HepG2 (cell line): Measurements from ENCODE around the gene NUP62. TPM values are rescaled to one million over a fixed set of nuclear protein-coding genes. Genes with fewer than 3 reads are reported as not detected.

Experiments
- ATAC-seq: fragments of 200-7000 bp; cut with Tn5 transposase; 3 replicates; pipeline ENCODE4 v1.9.1; 2020; ENCODE audit warnings: mild to moderate bottlenecking, moderate library complexity
- BruUV-seq: library from RNA; stranded (reverse); fragments of 400-500 nt; replicated peaks from 2 replicates; lab custom pipeline; 2021; lab: Mats Ljungman, UMichigan
- CTCF ChIA-PET: fragments of 300-600 bp; formaldehyde crosslinking; extraction: SDS; loops from one replicate; lab custom pipeline; 2021; ENCODE audit warnings: low total read pairs, inconsistent platforms, low intra/inter-chr PET ratio; lab: Yijun Ruan, JAX
- POLR2A ChIA-PET: fragments of 350-600 bp; sonication (Branson Sonifier 250); formaldehyde crosslinking; loops from one replicate; lab custom pipeline; 2020; ENCODE audit warnings: antibody characterized with exemption, inconsistent platforms; lab: Yijun Ruan, JAX
- DNase-seq: peaks from one replicate; pipeline ENCODE4 v3.0.0-alpha.2; 2015; ENCODE audit warnings: low spot score
- FAIRE-seq: peaks from 3 replicates; lab custom pipeline; 2011; peaks lifted over from hg19 to GRCh38; lab: Jason Lieb, UNC
- H2AFZ ChIP-seq: one replicate; pipeline ENCODE4 v1.6.1; 2011; ENCODE audit warnings: low read length, inconsistent platforms
- H3K27ac ChIP-seq: fragments of 300-600 bp; 3 replicates; pipeline ENCODE4 v1.8.0; 2011; ENCODE audit warnings: mixed run types, mild to moderate bottlenecking, mixed read lengths, low read length, inconsistent platforms; ENCODE audit not compliant: insufficient read depth; ENCODE audit errors: extremely low read length
- H3K27me3 ChIP-seq, 2 experiments: fragments of 200-600 bp in 1 of 2; 2 replicates in 1 of 2; 3 replicates in 1 of 2; pipeline versions ENCODE4 v1.6.0 to v1.8.0; 2011; ENCODE audit warnings: low read length in 2 of 2, mild to moderate bottlenecking in 2 of 2, moderate library complexity in 2 of 2, inconsistent platforms in 1 of 2; ENCODE audit not compliant: insufficient read depth in 2 of 2, control insufficient read depth in 1 of 2
- H3K36me3 ChIP-seq, 2 experiments: fragments of 200-600 bp in 1 of 2; replicated peaks in 1 of 2; 2 replicates in 1 of 2; 3 replicates in 1 of 2; pipeline versions ENCODE4 v1.5.1 to v1.8.0; 2011; ENCODE audit warnings: low read length in 2 of 2, inconsistent platforms in 1 of 2; ENCODE audit not compliant: insufficient read depth in 2 of 2, control insufficient read depth in 1 of 2
- H3K4me1 ChIP-seq: 2 replicates; pipeline ENCODE4 v1.5.1; 2012; ENCODE audit warnings: low read length, inconsistent platforms; ENCODE audit not compliant: insufficient read depth
- H3K4me2 ChIP-seq: 2 replicates; pipeline ENCODE4 v1.6.0; 2011; ENCODE audit warnings: low read depth, low read length, inconsistent platforms
- H3K4me3 ChIP-seq, 3 experiments: fragments of 200-600 bp in 1 of 3; sonication (generic), shearing (Covaris generic) in 1 of 3; replicated peaks in 1 of 3; 2 replicates each; pipeline ENCODE4 v1.5.1; 2011 to 2016; ENCODE audit warnings: low read length in 3 of 3, inconsistent platforms in 2 of 3, low read depth in 2 of 3, mild to moderate bottlenecking in 2 of 3, control low read depth in 1 of 3, mixed read lengths in 1 of 3; ENCODE audit not compliant: insufficient read depth in 1 of 3
- H3K79me2 ChIP-seq: one replicate; pipeline ENCODE4 v1.6.1; 2011; ENCODE audit warnings: low read length, inconsistent platforms; ENCODE audit not compliant: insufficient read depth
- H3K9ac ChIP-seq: 2 replicates; pipeline ENCODE4 v1.6.0; 2011; ENCODE audit warnings: mild to moderate bottlenecking, low read depth, low read length, inconsistent platforms; ENCODE audit not compliant: insufficient read depth
- H3K9me3 ChIP-seq: 2 replicates; pipeline ENCODE4 v1.5.1; 2012; ENCODE audit warnings: mild to moderate bottlenecking, low read length
- H4K20me1 ChIP-seq: 2 replicates; pipeline ENCODE4 v1.6.0; 2011; ENCODE audit warnings: inconsistent platforms, mild to moderate bottlenecking, low read length, moderate library complexity; ENCODE audit not compliant: insufficient read depth
- AHR ChIP-seq: IDR thresholded peaks from 2 replicates; pipeline ENCODE4 v1.6.1; 2018; ENCODE audit warnings: missing genetic modification reagents, missing compliant biosample characterization
- ATF1 ChIP-seq: IDR thresholded peaks from 2 replicates; pipeline ENCODE4 v1.6.1; 2016; ENCODE audit warnings: mild to moderate bottlenecking, control low read depth
- ATRX ChIP-seq: sonication (generic); formaldehyde crosslinking; IDR thresholded peaks from 2 replicates; pipeline ENCODE4 v1.4.0; 2020; ENCODE audit warnings: missing genetic modification reagents, borderline replicate concordance
- DR1 ChIP-seq: sonication (generic); formaldehyde crosslinking; IDR thresholded peaks from 2 replicates; pipeline ENCODE4 v1.8.0; 2021; ENCODE audit warnings: mild to moderate bottlenecking, missing genetic modification reagents, inconsistent platforms
- EED ChIP-seq: sonication (generic); formaldehyde crosslinking; IDR thresholded peaks from 2 replicates; pipeline ENCODE4 v1.5.0; 2020; ENCODE audit warnings: mild to moderate bottlenecking, missing genetic modification reagents
- FOSL2 ChIP-seq: sonication (generic); formaldehyde crosslinking; IDR thresholded peaks from 2 replicates; pipeline ENCODE4 v1.4.0; 2020; ENCODE audit warnings: missing genetic modification reagents
- IRX3 ChIP-seq: sonication (generic); formaldehyde crosslinking; IDR thresholded peaks from 2 replicates; pipeline ENCODE4 v1.8.1; 2023; ENCODE audit warnings: mild to moderate bottlenecking, low read depth, missing genetic modification reagents, borderline replicate concordance
- NR2F1 ChIP-seq, 2 experiments: fragments of 450-650 bp in 1 of 2; formaldehyde crosslinking in 1 of 2; IDR thresholded peaks; 2 replicates each; pipeline versions ENCODE4 v1.5.0 to v1.6.1; 2016 to 2020; ENCODE audit warnings: mild to moderate bottlenecking in 1 of 2, missing compliant biosample characterization in 1 of 2, missing genetic modification reagents in 1 of 2, moderate library complexity in 1 of 2
- SMAD1 ChIP-seq: sonication (generic); formaldehyde crosslinking; IDR thresholded peaks from 2 replicates; pipeline ENCODE4 v1.4.0; 2020; ENCODE audit warnings: missing genetic modification reagents, low read depth, mild to moderate bottlenecking, borderline replicate concordance
- SOX5 ChIP-seq: IDR thresholded peaks from 2 replicates; pipeline ENCODE4 v1.6.1; 2016; ENCODE audit warnings: borderline replicate concordance
- THYN1 ChIP-seq: sonication (generic); formaldehyde crosslinking; IDR thresholded peaks from 2 replicates; pipeline ENCODE4 v1.8.1; 2023; ENCODE audit warnings: low read depth, mild to moderate bottlenecking, moderate library complexity, missing genetic modification reagents, borderline replicate concordance
- ZFP36 ChIP-seq: fragments of 150-350 bp; IDR thresholded peaks from 2 replicates; pipeline ENCODE4 v1.6.1; 2018; ENCODE audit warnings: borderline replicate concordance, low read length, low read depth; ENCODE audit not compliant: partially characterized antibody
- ZNF430 ChIP-seq: sonication (generic); formaldehyde crosslinking; IDR thresholded peaks from 2 replicates; pipeline ENCODE4 v1.9.0; 2021; ENCODE audit warnings: mild to moderate bottlenecking, missing genetic modification reagents
- ZNF501 ChIP-seq: sonication (generic); formaldehyde crosslinking; IDR thresholded peaks from 2 replicates; pipeline ENCODE4 v1.5.1; 2020; ENCODE audit warnings: mild to moderate bottlenecking, moderate library complexity, missing genetic modification reagents
- ZNF644 ChIP-seq: IDR thresholded peaks from 2 replicates; pipeline ENCODE4 v1.6.1; 2016; ENCODE audit warnings: low read depth
- ZNF674 ChIP-seq: sonication (generic); formaldehyde crosslinking; IDR thresholded peaks from 2 replicates; pipeline ENCODE4 v1.5.0; 2020; ENCODE audit warnings: low read depth, mild to moderate bottlenecking, missing genetic modification reagents
- ZNF713 ChIP-seq: sonication (generic); formaldehyde crosslinking; IDR thresholded peaks from 2 replicates; pipeline ENCODE4 v1.4.0; 2020; ENCODE audit warnings: mild to moderate bottlenecking, missing genetic modification reagents
- ZNF747 ChIP-seq: sonication (generic); formaldehyde crosslinking; IDR thresholded peaks from 2 replicates; pipeline ENCODE4 v1.8.1; 2023; ENCODE audit warnings: missing genetic modification reagents, mild to moderate bottlenecking, borderline replicate concordance
- ZSCAN25 ChIP-seq: sonication (generic); formaldehyde crosslinking; IDR thresholded peaks from 2 replicates; pipeline ENCODE4 v1.8.0; 2022; ENCODE audit warnings: mild to moderate bottlenecking, missing genetic modification reagents
- WGBS: methylation state at CpG from one replicate; pipeline ENCODE4 v1.1.6; 2017; ENCODE audit warnings: low lambda C conversion rate; 5-methylcytosine and 5-hydroxymethylcytosine counted together
- in situ Hi-C: cut with HindIII; loops from 2 replicates; pipeline ENCODE4 v1.10.0; 2017; ENCODE audit warnings: low pct_unique_long_range_greater_than_20kb; ENCODE audit not compliant: extremely low pct_ligation_motif_present
- intact Hi-C: fragments of 100-400 bp; cut with micrococcal nuclease; formaldehyde crosslinking; loops from one replicate; pipeline ENCODE4 v1.10.0; 2022; ENCODE audit not compliant: unreplicated experiment
- polyA plus RNA-seq, 8 experiments: library from polyadenylated mRNA; depleted of rRNA in 3 of 8; stranded (reverse) in 7 of 8; unstranded in 1 of 8; fragments of >200 nt; fragmentation: Illumina TruSeq in 4 of 8; extraction: Trizol in 4 of 8; gene quantifications; 2 replicates each; pipeline versions ENCODE4 v1.2.1 to v1.2.3, GENCODE V29; 2011 to 2016; ENCODE audit warnings: low read depth in 4 of 8, missing spikeins in 1 of 8, mixed read lengths in 1 of 8; ENCODE audit not compliant: insufficient read depth in 1 of 8
- total RNA-seq, 5 experiments: library from RNA; depleted of rRNA; stranded (reverse); fragments of >200 nt; fragmentation: Illumina TruSeq; extraction: Trizol; gene quantifications; 2 replicates each; pipeline ENCODE4 v1.2.3, GENCODE V29; 2016; ENCODE audit warnings: low read depth in 1 of 5
- TF ChIP-seq, protein P1 (sequence below): sonication (generic); formaldehyde crosslinking; IDR thresholded peaks from 2 replicates; pipeline ENCODE4 v1.5.0; 2020; ENCODE audit warnings: missing genetic modification reagents
- TF ChIP-seq, protein P2 (sequence below): sonication (generic); formaldehyde crosslinking; IDR thresholded peaks from 2 replicates; pipeline ENCODE4 v1.9.0; 2022; ENCODE audit warnings: missing genetic modification reagents, mild to moderate bottlenecking, borderline replicate concordance

Gene NUP62
- total and polyA plus RNA-seq, 2 of the 13 experiments (the other 11 are each of a cell fraction or from before 2014, with no cell fraction given): 16.5 to 41.5 TPM

DNA sequence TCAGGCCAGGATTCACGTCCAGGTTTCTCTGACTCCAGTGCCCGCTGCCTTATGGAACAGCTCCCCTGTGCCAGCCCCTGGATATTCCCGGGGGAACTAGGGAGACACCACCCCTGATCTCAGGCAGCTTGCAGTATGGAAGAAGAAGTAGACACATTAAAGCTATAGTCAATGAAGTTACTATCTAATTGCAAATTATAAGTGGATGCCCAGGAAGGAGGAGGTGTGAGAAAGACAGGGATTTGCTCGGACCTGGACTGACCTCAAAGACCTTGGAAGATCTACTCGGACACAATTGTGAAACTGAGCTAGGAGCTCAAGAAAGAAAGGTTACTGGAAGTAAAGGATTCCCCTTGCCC, 21.3 kb upstream of the NUP62 start:
- BruUV-seq: no TSS peak
- POLR2A ChIA-PET: no interaction called here

DNA sequence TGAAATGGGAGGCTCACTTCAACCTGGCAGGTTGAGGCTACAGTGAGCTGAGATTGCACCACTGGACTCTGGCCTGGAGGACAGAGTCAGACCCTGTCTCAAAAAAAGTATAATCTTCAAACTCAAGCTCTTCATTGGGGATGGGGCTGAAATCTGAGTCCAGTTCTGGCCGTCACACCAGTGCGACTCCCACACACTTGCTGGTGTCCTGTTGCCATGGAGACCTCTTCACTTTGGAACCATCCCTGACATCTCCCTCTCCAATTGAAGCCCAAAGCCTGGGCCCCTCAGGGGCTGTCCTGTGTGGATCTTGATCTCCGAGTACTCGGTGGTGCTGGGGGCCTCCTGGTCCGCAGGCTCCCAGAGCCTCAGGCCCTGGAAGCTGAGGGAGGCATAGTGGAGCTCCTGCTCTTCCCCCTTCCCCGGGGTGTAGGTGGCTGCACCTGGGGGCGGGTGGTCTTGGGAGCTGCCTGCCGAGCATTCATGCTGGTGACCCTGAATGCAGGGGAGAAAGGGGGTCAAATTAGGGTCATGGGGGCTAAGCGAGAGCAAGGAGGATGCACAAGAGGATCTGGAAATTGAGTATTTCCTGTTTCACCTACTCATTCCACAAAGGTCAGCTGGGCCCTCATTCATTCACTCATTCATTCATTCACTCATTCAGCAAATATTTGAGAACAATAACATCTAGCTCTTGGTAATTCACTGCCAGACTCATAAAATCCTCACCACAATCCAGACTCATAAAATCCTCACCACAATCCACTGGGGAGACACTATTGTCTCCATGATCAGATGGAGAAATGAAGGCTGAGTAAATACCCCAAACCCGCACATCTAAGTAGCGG, 20.7 kb upstream of the NUP62 start:
- intact Hi-C loops: no loop called here
- CTCF ChIA-PET: no interaction called here
- TF ChIP-seq FOSL2 (CRISPR knock-in tag): no peak
- no peak for TF ChIP-seq AHR (CRISPR knock-in tag)
- no peak for TF ChIP-seq ZNF747
- TF ChIP-seq SOX5 (CRISPR knock-in tag): no peak
- no peak for TF ChIP-seq ZFP36
- TF ChIP-seq ATRX (CRISPR knock-in tag): no peak
- no peak for TF ChIP-seq THYN1
- TF ChIP-seq, protein P1, sequence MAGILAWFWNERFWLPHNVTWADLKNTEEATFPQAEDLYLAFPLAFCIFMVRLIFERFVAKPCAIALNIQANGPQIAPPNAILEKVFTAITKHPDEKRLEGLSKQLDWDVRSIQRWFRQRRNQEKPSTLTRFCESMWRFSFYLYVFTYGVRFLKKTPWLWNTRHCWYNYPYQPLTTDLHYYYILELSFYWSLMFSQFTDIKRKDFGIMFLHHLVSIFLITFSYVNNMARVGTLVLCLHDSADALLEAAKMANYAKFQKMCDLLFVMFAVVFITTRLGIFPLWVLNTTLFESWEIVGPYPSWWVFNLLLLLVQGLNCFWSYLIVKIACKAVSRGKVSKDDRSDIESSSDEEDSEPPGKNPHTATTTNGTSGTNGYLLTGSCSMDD (CRISPR knock-in tag): no peak
- no peak for TF ChIP-seq ZNF713 (CRISPR knock-in tag)
- no peak for TF ChIP-seq ATF1
- TF ChIP-seq, protein P2, sequence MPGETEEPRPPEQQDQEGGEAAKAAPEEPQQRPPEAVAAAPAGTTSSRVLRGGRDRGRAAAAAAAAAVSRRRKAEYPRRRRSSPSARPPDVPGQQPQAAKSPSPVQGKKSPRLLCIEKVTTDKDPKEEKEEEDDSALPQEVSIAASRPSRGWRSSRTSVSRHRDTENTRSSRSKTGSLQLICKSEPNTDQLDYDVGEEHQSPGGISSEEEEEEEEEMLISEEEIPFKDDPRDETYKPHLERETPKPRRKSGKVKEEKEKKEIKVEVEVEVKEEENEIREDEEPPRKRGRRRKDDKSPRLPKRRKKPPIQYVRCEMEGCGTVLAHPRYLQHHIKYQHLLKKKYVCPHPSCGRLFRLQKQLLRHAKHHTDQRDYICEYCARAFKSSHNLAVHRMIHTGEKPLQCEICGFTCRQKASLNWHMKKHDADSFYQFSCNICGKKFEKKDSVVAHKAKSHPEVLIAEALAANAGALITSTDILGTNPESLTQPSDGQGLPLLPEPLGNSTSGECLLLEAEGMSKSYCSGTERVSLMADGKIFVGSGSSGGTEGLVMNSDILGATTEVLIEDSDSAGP: no peak
- TF ChIP-seq NR2F1 (CRISPR knock-in tag; IDR thresholded peaks at IDR 0.05): no peak
- no peak for TF ChIP-seq ZNF501
- TF ChIP-seq ZNF644 (CRISPR knock-in tag): no peak

More for the DNA sequence above, 21.3 kb upstream of the NUP62 start:
- in situ Hi-C loops: no loop called here
- ATAC-seq: no peak
- no peaks in the 10 kb centered on the region for H3K9me3 ChIP-seq
- H3K36me3 ChIP-seq: no peaks in the 10 kb centered on the region
- no peaks in the 10 kb centered on the region for H3K79me2 ChIP-seq
- H3K9ac ChIP-seq: no peak overlapping the region
- no peak for FAIRE-seq
- TF ChIP-seq ZNF674 (CRISPR knock-in tag) (no peak), EED (CRISPR knock-in tag) (no peak), SMAD1 (no peak), ZNF501 (no peak), ZSCAN25 (CRISPR knock-in tag) (no peak), ZNF430 (CRISPR knock-in tag) (no peak), DR1 (CRISPR knock-in tag) (no peak), IRX3 (no peak)
- TF ChIP-seq, all 625 proteins: peak for 0
- H4K20me1 ChIP-seq: no peaks in the 10 kb centered on the region
- H3K4me3 ChIP-seq: no peak overlapping the region
- no peak overlapping the region for H3K4me2 ChIP-seq
- WGBS: 26% methylated on average over 5 of the region's 5 CpGs
- no peak overlapping the region for H2AFZ ChIP-seq
- no peak overlapping the region for H3K27ac ChIP-seq
- no peak for DNase-seq
- peaks cover 0 to 32% of the 10 kb centered on the region in 2 experiments; a peak in 3 of 5 replicates for H3K27me3 ChIP-seq
- intact Hi-C loops: no loop called here
- CTCF ChIA-PET: no interaction called here
- peaks cover 40% of the 10 kb centered on the region for H3K4me1 ChIP-seq

More for the DNA sequence above, 20.7 kb upstream of the NUP62 start:
- no peak overlapping the region for H3K4me2 ChIP-seq
- H3K9ac ChIP-seq: no peak overlapping the region
- FAIRE-seq (no peak), ATAC-seq (no peak), DNase-seq (no peak)
- no peaks in the 10 kb centered on the region for H3K79me2 ChIP-seq
- H2AFZ ChIP-seq: no peak overlapping the region
- H3K4me1 ChIP-seq: peaks cover 40% of the 10 kb centered on the region
- no peak overlapping the region for H3K4me3 ChIP-seq
- H3K27me3 ChIP-seq: peaks cover 0 to 29% of the 10 kb centered on the region in 2 experiments; a peak in 3 of 5 replicates
- H3K9me3 ChIP-seq: no peaks in the 10 kb centered on the region
- WGBS: 55% methylated on average over 6 of the region's 11 CpGs
- in situ Hi-C loops: no loop called here
- no peaks in the 10 kb centered on the region for H4K20me1 ChIP-seq
- POLR2A ChIA-PET: no interaction called here
- no peak overlapping the region for H3K27ac ChIP-seq
- BruUV-seq: no TSS peak
- H3K36me3 ChIP-seq: no peaks in the 10 kb centered on the region
